ENCODE results near the gene CANX.

CANX gene

GRCh38 chr5:179759581-179760551 lies 61.1 kb downstream of the CANX start:
- DNase-seq, result no peak

GRCh38 chr5:179762079-179762780 lies 63.5 kb downstream of the CANX start:
- no peak for DNase-seq

GRCh38 chr5:179762781-179763176 lies 64.0 kb downstream of the CANX start:
- DNase-seq, result no peak

- DNase-seq, result peak; percentile 43
Observed at GRCh38 chr5:179763215-179763945, 64.6 kb downstream of the CANX start.

- DNase-seq, result no peak
Observed at GRCh38 chr5:179764056-179764455, 65.3 kb downstream of the CANX start.

GRCh38 chr5:179765400-179765799 lies 66.6 kb downstream of the CANX start:
- no peak for DNase-seq

- no peak for DNase-seq
Observed at GRCh38 chr5:179766021-179766725, 67.4 kb downstream of the CANX start.

GRCh38 chr5:179766726-179767455 lies 68.1 kb downstream of the CANX start:
- no peak for DNase-seq

- no peak for DNase-seq
Observed at GRCh38 chr5:179767496-179768100, 68.8 kb downstream of the CANX start.

- DNase-seq, result no peak
Observed at GRCh38 chr5:179768326-179769085, 69.7 kb downstream of the CANX start.

GRCh38 chr5:179769271-179769670 lies 70.5 kb downstream of the CANX start:
- DNase-seq, result no peak

GRCh38 chr5:179769796-179770195 lies 71.0 kb downstream of the CANX start:
- no peak for DNase-seq

- DNase-seq, result no peak
Observed at GRCh38 chr5:179771311-179771895, 72.6 kb downstream of the CANX start.

GRCh38 chr5:179772351-179772750 lies 73.6 kb downstream of the CANX start:
- DNase-seq, result no peak

GRCh38 chr5:179773686-179774040 lies 74.9 kb downstream of the CANX start:
- no peak for DNase-seq

GRCh38 chr5:179774442-179774841 lies 75.7 kb downstream of the CANX start:
- DNase-seq, result no peak

GRCh38 chr5:179776411-179776938 lies 77.7 kb downstream of the CANX start:
- no peak for DNase-seq

- no peak for DNase-seq
Observed at GRCh38 chr5:179777456-179777855, 78.7 kb downstream of the CANX start.

- DNase-seq, result no peak
Observed at GRCh38 chr5:179777909-179778308, 79.1 kb downstream of the CANX start.

GRCh38 chr5:179778591-179778990 lies 79.8 kb downstream of the CANX start:
- no peak for DNase-seq
